ENCODE data around the gene C11orf21.
"Not testable (repeated sequence)": the region's sequence is repeated elsewhere in the genome, so short reads cannot be mapped to it uniquely, and the experiment has no call there.

The C11orf21 gene

DNA sequence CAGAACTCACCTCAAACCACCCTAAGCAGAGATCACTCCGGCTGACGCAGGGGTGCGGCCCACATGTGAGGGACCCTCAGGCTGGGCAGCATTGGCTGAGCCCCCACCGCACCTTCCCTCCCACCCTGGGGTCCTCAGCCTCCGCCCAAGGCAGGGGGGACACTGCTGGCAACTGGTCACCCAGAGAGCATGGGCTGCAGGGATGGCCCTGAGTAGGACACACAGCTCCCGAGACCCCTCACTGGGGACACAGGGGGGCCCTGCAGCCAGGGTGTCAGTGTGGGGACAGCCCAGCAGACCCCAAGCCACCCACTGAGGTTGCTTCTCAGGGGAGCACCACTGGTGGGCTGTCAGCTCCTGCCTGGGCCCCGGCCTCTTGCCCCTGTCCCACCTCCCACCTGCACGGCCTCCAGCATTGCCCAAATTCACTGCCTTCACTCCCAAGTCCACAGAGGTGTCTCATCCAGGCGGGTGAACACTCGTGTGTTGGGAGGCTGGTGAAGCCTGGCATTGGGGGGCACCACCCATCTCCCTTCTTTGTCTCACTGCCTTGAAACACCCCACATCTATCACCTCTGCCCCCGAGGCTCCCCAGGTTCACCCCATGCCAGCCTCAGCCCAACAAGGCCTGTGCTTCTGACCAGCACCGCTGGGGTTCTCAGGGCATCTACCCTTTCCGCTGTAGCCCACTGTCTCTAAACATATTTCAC, 4.7 kb downstream of the C11orf21 start:
- no peak for DNase-seq (ENCODE audit: low read depth in 2 of 2)

DNA sequence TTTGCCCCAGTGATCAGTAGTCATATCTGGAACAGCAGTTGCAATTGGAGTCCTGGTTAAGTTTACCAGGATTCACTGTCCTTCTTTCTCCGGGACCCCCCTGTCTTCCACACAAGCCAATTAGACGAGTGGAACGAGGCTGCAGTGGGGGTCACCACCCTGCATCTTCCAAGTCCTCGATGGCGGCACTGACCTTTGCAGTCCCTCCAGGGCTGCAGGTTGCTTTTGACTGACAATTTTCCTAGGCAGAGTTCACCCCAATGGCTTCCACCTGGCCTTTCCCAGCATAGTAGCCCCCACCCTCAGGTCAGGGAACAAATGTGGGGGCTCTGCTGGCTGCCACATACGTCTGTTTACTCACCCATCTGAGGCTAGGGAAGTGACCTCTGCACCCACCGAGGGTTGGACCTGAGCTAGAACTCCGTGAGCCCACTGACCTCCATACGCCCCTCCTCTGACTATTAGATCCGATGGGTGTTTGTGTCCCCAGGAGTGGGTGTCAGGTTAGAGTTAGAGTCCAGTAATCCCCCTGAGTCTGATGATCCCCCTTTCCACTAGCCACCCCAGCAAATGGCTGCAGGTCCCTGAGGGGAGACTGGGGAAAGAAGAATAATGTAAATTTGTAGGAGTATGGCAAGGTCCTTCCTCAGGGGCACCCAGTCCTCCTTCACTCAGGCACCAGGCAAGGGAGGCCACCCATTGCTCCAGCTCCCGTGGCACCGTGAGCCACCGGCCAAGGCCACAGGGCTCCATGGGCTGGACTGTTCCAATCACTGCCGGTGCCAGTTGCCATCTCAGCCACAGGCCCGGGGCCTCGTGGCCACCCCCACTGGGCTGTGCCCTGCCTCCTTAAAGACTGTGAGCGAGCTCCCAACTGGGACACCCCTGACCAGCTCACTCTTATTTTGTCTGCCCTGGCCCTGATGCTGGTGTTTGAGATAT, 5.5 kb downstream of the C11orf21 start:
- no peak for DNase-seq (ENCODE audit: low read depth in 2 of 2)

GRCh38 chr11:2294926-2295290, 6.8 kb downstream of the C11orf21 start:
- DNase-seq (ENCODE audit: low read depth in 2 of 2), result no peak

- DNase-seq (ENCODE audit: low read depth in 2 of 2), result no peak
These were observed 7.5 kb downstream of the C11orf21 start for GRCh38 chr11:2293984-2294925.

DNA sequence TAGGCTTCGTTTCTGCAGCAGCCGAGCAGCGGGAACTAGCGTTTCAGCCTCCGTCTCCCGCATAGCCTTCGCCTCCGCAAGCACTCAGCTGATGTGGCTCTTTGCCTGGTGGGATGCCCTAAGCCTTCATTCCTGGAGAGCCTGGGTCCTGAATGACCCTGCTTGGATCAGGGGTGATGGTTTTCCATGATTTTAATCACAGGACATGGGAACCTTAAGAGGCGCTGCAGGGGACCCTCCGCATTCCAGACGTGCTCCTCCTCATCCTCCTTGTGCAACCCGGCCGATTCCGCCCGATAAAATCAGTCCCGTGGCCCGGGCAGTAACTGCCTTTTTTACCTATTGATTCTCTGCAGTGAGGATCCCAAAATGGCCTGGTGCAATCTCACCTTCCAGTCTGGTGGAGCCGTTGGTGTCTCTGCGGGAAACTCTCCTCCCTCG, 8.2 kb downstream of the C11orf21 start:
- no peak for DNase-seq (ENCODE audit: low read depth in 2 of 2)

- no peak for DNase-seq (ENCODE audit: low read depth in 2 of 2)
These were observed 11.3 kb downstream of the C11orf21 start for GRCh38 chr11:2290351-2290841.

DNA sequence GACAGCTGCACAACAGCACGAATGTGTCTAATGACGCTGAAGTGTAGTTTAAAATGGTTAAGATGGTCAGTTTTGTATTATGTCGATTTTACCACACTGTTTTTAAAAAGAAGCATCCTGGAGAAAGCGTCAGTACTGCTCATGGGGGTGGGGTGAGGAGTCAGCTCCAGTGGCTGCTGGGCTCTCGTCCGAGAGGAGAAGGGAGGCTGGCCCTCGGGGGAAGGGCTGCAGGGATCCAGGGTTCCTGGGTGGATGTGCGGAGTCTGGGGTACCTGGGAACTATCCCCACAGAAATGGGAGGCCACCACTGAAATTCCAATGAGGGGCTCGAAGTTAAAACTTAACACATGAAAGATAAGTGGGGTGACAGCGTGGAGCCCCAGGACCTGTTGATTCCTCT, 11.9 kb downstream of the C11orf21 start:
- no peak for DNase-seq (ENCODE audit: low read depth in 2 of 2)

DNA sequence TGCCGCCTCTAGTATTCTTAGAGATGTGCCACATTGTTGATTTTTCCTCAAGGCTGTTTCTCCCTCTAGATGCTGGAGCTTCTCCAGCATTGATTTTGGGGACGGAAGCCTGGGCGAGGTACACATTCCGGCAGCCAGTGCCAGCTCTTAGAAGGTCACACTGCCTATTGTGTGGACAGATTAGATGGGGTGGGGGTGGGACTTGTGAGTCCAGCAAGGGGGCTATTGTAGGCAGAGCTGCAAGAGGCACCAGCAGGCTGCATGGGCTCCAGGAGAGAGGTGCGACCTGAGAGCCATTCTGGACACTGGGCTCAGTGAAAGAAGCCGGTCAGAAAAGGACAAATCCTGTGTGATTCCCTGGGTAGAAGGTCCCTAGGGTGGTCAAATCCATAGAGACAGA, 12.4 kb downstream of the C11orf21 start:
- no peak for DNase-seq (ENCODE audit: low read depth in 2 of 2)

DNA sequence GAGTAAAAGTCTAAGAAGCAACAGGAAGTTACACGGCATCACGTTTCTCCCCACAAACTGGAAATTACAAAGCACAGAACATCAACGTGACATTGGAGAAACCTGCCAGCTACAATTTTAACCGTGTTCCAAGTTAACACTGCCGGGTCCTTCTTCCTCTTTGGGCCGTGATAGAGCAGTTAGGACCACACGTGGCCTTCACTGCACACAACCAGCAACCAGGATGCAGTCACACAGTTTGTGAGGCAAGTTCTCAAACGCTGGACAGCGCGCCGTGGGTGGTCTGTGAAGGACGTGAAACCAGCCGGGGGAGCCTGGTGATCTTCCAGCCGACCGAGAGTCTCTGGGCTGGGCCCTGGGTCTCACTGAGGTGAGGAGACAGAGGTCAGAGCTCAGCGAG, 14.6 kb downstream of the C11orf21 start:
- DNase-seq (ENCODE audit: low read depth in 2 of 2), result no peak

DNA sequence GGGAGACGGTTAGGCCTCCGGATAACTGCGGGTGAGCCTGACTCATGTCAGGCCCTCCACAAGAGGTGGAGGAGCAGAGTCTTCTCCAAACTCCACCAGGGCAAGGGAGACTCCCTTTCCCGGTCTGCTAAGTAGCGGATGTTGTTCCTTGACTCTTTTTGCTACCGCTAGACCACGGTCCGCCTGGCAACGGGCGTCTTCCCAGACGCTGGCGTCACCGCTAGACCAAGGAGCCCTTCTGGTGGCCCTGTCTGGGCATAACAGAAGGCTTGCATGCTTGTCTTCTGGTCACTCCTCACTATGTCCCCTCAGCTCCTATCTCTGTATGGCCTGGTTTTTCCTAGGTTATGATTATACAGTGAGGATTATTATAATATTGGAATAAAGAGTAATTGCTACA, 15.4 kb downstream of the C11orf21 start:
- not testable (repeated sequence) for DNase-seq (ENCODE audit: low read depth in 2 of 2)

- no peak for DNase-seq (ENCODE audit: low read depth in 2 of 2)
These were observed 21.5 kb downstream of the C11orf21 start for GRCh38 chr11:2280208-2280607.

DNA sequence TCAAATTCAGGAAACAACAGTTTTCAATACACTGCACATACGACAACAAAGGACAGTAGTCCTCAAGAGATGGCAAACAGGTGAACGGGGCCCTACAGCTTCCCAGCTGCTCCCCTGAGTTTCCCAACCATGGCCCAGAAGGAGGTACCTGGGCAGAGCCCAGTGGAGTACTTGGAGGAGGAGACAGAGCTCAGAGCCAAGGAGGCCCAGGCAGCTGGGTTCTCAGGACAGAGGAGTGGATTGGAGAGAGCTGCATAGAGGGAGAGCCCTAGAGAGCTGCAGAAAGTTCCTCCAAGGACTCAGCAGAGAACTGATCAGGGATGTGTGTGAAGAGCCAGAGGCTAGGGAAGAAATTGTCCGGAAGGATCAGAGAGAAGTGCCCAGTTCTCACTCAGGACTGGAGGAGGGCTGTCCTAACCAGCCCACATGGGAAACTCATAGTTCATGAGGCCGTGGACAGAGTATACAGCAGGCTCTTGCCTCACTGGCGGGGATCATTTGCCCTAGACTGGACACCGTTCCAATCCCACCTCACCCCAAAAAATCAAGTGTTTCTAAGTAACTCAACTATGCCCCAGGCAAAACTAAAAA, 23.7 kb downstream of the C11orf21 start:
- no peak for DNase-seq (ENCODE audit: low read depth in 2 of 2)

DNA sequence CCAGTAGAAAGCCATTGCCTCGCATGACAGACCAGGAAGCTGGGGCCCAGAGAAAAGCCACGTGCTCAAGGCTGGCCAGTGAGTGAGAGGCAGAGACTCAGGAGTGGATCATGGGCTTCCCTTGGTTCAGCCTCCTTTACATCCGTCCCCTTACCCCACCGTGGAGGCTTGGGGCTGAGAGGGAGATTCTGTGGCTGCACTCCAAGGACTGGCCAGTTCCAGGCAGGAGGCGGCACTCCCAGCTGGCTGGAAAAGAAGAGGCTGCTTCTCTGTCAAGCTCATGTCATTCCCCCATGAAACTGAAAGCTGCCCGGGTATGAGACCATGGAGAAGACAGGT, 24.7 kb downstream of the C11orf21 start:
- no peak for DNase-seq (ENCODE audit: low read depth in 2 of 2)

DNA sequence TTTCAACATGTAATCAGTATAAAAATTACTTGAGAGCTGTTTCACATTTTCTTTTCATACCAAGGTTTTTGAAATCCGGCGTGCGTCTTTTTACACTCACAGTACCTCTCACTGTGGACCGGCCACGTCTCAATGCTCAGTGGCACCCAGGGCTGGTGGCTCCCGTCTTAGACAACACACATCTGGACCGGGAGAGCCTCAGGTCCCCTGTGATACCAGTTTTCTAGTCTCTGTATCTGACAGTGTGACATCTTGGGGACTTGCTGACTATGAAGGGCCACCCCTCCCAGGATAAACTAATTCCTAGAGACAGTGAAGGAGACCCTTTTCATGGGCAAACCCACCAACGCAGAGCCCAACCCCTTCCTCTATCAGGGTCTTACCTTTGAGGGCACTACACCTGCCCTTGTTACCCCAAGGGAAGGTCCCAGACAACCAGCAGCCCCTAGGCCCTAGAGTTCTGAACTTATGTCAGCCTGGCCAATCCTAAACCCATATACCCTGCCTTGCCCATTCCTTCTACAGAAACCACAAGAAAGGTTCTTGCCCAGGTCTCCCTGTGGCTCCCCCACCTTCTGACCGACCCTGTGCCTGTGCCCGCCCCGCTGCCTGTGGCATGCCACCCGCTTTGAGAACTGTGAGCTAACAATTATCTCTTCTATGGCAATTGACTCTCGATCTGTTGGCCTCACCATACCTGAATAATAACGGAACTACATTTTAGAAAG, 25.3 kb downstream of the C11orf21 start:
- no peak for DNase-seq (ENCODE audit: low read depth in 2 of 2)

GRCh38 chr11:2275334-2276279, 26.1 kb downstream of the C11orf21 start:
- no peak for DNase-seq (ENCODE audit: low read depth in 2 of 2)

GRCh38 chr11:2273771-2274170, 27.9 kb downstream of the C11orf21 start:
- no peak for DNase-seq (ENCODE audit: low read depth in 2 of 2)

DNA sequence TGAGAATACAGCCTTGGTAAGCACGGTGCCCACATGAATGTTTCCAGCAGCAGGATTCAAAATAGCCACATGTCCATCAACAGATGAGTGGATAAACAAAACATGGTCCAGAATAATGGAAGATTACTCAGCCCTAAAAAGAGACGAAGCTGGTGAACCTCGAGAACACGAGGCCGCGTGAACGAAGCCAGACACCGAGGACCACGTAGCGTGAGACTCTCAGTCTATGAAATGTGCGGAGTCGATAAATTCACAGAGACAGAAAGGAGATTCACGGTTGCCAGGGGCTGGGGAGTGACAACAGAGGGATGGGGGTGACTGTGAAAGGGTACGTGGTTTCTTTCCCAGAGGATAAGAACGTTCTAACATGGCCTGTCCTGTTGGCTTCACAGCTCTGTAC, 28.4 kb downstream of the C11orf21 start:
- DNase-seq (ENCODE audit: low read depth in 2 of 2), result no peak

- no peak for DNase-seq (ENCODE audit: low read depth in 2 of 2)
These were observed 28.8 kb downstream of the C11orf21 start for GRCh38 chr11:2272946-2273280.

- DNase-seq (ENCODE audit: low read depth in 2 of 2), result no peak
These were observed 29.3 kb downstream of the C11orf21 start for GRCh38 chr11:2272228-2272945.

Data from stimulated activated CD4-positive, alpha-beta T cell treated with anti-CD3 and anti-CD28 coated beads, Interleukin-4, amount 100 ng/mL, for 48 hours (primary cell).